Measurements from ENCODE around the gene NBAS. TPM values are rescaled to one million over a fixed set of nuclear protein-coding genes. Genes with fewer than 3 reads are reported as not detected.

The NBAS gene
- total RNA-seq, 2 experiments from 2014 or later = 24.3 to 25.5 TPM

DNA sequence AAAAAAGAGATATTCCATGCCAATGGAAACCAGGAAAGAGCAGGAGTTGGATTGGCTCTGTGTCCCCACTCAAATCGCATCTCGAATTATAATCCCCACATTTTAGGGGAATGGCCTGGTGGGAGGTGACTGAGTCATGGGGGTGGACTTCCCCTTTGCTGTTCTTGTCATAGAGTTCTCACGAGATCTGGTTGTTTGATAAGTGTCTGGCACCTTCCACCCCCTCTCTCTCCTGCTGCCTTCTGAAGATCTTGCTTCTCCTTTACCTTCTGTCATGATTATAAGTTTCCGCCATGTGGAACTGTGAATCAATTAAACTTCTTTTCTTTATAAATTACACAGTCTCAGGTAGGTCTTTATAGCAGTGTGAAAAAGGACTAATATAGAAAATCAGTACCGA, 355.6 kb downstream of the NBAS start:
- no peak overlapping the region for H3K27ac Mint-ChIP-seq
- H3K9me3 Mint-ChIP-seq = peaks cover 7% of the 10 kb centered on the region
- ChIA-PET POLR2A (no interaction called here), CTCF (no interaction called here)
- ATAC-seq (ENCODE audit: poor library complexity) (no peak), DNase-seq (no peak)
- H3K27me3 Mint-ChIP-seq = no peaks in the 10 kb centered on the region
- Histone ChIP-seq H3K4me1 (ENCODE audit: insufficient read depth, low read length) (no peaks in the 10 kb centered on the region), H3K27me3 (ENCODE audit: control insufficient read depth in 1 of 2, insufficient read depth in 2 of 2, low read length in 2 of 2) (no peaks in the 10 kb centered on the region), H3K27ac (ENCODE audit: low read depth in 1 of 2, low read length in 2 of 2) (no peak overlapping the region), H3K36me3 (ENCODE audit: insufficient read depth, low read length) (no peaks in the 10 kb centered on the region), H3K9me3 (ENCODE audit: control insufficient read depth in 1 of 2, insufficient read depth in 1 of 2, low read length in 2 of 2) (peaks cover 4 to 6% of the 10 kb centered on the region in 2 experiments), H3K4me3 (ENCODE audit: low read length) (no peak overlapping the region)
- H3K36me3 Mint-ChIP-seq (ENCODE audit: low read depth) = peaks cover 72% of the 10 kb centered on the region
- intact Hi-C loops (cut with DNase I, micrococcal nuclease) = no loop called here
- H3K4me3 Mint-ChIP-seq = no peak overlapping the region
- no peaks in the 10 kb centered on the region for H3K4me1 Mint-ChIP-seq (ENCODE audit: low read depth)
- TF ChIP-seq, protein P1, sequence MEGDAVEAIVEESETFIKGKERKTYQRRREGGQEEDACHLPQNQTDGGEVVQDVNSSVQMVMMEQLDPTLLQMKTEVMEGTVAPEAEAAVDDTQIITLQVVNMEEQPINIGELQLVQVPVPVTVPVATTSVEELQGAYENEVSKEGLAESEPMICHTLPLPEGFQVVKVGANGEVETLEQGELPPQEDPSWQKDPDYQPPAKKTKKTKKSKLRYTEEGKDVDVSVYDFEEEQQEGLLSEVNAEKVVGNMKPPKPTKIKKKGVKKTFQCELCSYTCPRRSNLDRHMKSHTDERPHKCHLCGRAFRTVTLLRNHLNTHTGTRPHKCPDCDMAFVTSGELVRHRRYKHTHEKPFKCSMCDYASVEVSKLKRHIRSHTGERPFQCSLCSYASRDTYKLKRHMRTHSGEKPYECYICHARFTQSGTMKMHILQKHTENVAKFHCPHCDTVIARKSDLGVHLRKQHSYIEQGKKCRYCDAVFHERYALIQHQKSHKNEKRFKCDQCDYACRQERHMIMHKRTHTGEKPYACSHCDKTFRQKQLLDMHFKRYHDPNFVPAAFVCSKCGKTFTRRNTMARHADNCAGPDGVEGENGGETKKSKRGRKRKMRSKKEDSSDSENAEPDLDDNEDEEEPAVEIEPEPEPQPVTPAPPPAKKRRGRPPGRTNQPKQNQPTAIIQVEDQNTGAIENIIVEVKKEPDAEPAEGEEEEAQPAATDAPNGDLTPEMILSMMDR (IDR thresholded peaks at IDR 0.05) = no peak

DNA sequence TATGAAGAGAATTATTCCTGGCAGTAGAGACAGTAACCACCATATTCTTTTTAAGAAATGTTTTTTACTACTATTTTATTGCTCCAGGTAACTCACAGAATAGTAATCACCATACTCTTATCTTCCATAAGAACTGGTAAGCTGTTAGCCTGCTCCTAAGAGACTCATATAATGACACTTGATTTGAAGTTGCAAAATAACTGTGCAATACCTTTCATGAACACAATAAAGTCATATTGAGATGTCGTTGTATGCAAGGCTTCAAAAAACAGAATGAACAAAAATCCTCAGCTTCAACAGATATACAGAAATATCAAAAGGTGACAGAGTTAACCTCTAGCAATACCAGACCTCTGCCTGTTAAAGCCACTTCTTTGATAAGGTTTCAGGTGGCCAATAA, 360.1 kb downstream of the NBAS start:
- H3K27ac ChIP-seq (ENCODE audit: low read depth in 1 of 2, low read length in 2 of 2) = no peak overlapping the region
- DNase-seq = no peak
- CTCF ChIA-PET = no interaction called here
- H3K4me3 ChIP-seq (ENCODE audit: low read length) = no peak overlapping the region
- no peaks in the 10 kb centered on the region for H3K36me3 ChIP-seq (ENCODE audit: insufficient read depth, low read length)
- H3K9me3 ChIP-seq (ENCODE audit: control insufficient read depth in 1 of 2, insufficient read depth in 1 of 2, low read length in 2 of 2) = no peaks in the 10 kb centered on the region
- H3K9me3 Mint-ChIP-seq = peaks cover 2% of the 10 kb centered on the region
- H3K4me1 Mint-ChIP-seq (ENCODE audit: low read depth) = no peaks in the 10 kb centered on the region
- H3K27me3 ChIP-seq (ENCODE audit: control insufficient read depth in 1 of 2, insufficient read depth in 2 of 2, low read length in 2 of 2) = no peaks in the 10 kb centered on the region
- peaks cover 45% of the 10 kb centered on the region for H3K36me3 Mint-ChIP-seq (ENCODE audit: low read depth)
- no peak for ATAC-seq (ENCODE audit: poor library complexity)
- H3K4me1 ChIP-seq (ENCODE audit: insufficient read depth, low read length) = no peaks in the 10 kb centered on the region
- H3K4me3 Mint-ChIP-seq = no peak overlapping the region
- H3K27ac Mint-ChIP-seq = no peak overlapping the region
- no peaks in the 10 kb centered on the region for H3K27me3 Mint-ChIP-seq
- intact Hi-C loops (cut with DNase I, micrococcal nuclease) = no loop called here
- POLR2A ChIA-PET = no interaction called here
- TF ChIP-seq, protein P1 (IDR thresholded peaks at IDR 0.05) = no peak

DNA sequence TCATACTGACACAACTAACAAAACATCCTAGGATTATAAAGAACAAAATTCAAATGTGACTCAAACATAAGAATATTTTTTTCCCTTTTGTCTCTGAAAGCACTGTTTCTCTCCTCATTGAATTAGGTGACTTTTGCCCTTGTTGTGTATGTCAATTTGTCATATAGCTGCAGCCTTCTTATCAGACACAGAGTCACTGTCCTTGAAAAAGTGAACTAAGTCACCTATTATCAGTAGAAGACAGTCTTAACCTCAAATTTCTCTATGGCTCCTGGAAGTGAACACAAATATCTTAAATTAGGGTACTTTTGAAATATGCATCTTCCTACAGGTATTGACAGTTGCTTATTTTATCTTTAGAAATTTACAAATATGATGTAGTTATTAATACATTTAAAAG, 360.6 kb downstream of the NBAS start:
- no peaks in the 10 kb centered on the region for H3K9me3 ChIP-seq (ENCODE audit: control insufficient read depth in 1 of 2, insufficient read depth in 1 of 2, low read length in 2 of 2)
- no peaks in the 10 kb centered on the region for H3K4me1 ChIP-seq (ENCODE audit: insufficient read depth, low read length)
- Mint-ChIP-seq H3K4me1 (ENCODE audit: low read depth) (no peaks in the 10 kb centered on the region), H3K36me3 (ENCODE audit: low read depth) (peaks cover 43% of the 10 kb centered on the region), H3K4me3 (no peak overlapping the region), H3K27ac (no peak overlapping the region), H3K9me3 (peaks cover 2% of the 10 kb centered on the region), H3K27me3 (no peaks in the 10 kb centered on the region)
- POLR2A ChIA-PET = no interaction called here
- intact Hi-C loops (cut with DNase I, micrococcal nuclease) = no loop called here
- no peak overlapping the region for H3K27ac ChIP-seq (ENCODE audit: low read depth in 1 of 2, low read length in 2 of 2)
- no peaks in the 10 kb centered on the region for H3K27me3 ChIP-seq (ENCODE audit: control insufficient read depth in 1 of 2, insufficient read depth in 2 of 2, low read length in 2 of 2)
- CTCF ChIA-PET = no interaction called here
- TF ChIP-seq, protein P1 (IDR thresholded peaks at IDR 0.05) = no peak
- no peak for DNase-seq
- no peak for ATAC-seq (ENCODE audit: poor library complexity)
- no peak overlapping the region for H3K4me3 ChIP-seq (ENCODE audit: low read length)
- no peaks in the 10 kb centered on the region for H3K36me3 ChIP-seq (ENCODE audit: insufficient read depth, low read length)

All from CD4-positive, alpha-beta T cell (primary cell).